GM03348 (cell line): ENCODE measurements around the gene SHPK.
A peak's percentile ranks its signal among the peaks of the same experiment; 100 is the strongest.

Experiments used
- DNase-seq: peaks from one replicate; pipeline ENCODE4 v3.0.0; 2012; ENCODE audit warnings: low spot score

SHPK gene, protein sequence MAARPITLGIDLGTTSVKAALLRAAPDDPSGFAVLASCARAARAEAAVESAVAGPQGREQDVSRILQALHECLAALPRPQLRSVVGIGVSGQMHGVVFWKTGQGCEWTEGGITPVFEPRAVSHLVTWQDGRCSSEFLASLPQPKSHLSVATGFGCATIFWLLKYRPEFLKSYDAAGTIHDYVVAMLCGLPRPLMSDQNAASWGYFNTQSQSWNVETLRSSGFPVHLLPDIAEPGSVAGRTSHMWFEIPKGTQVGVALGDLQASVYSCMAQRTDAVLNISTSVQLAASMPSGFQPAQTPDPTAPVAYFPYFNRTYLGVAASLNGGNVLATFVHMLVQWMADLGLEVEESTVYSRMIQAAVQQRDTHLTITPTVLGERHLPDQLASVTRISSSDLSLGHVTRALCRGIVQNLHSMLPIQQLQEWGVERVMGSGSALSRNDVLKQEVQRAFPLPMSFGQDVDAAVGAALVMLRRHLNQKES

DNA sequence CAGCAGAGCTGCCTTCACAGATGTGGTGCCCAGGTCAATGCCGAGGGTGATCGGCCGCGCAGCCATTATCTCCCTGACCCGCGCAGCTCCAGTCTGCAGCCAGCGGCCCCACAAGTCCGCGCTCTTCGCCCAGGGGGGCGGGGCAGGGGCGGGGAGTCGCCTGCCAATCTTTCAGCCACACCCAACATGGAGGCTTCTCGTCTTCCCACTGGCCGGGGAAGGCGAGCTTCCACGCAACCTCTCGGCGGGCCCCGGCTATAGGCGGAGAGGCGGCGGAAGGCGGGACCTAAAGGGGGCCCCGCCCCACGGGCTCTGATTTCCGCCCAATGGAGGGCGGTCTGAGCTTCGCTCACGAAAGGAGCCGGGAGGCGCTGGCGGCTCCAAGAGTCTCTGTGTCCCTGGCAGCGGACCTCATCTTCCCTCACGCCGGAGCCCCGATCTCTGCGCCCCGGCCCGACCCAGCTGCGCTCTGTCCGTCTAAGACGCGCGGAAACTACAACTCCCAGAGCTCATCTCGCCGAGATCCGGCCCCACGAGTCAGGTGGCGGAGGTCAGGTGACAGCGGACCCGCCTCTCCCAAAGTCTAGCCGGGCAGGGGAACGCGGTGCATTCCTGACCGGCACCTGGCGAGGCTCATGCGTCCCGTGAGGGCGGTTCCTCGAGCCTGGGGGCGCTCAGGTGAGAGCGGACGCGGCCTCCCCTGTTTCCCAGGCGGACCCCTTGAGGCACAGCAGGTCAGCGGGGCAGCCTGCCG, at the start of gene SHPK, which contains the start of gene CTNS:
Gene SHPK (minus strand): TSS at position 97 of the 754 bp plus-strand sequence. CDS start 31 bp downstream, at position 66.
Gene CTNS (plus strand): TSS at position 607 of the 754 bp plus-strand sequence. CDS start 3,447 bp downstream, outside the sequence.
- DNase-seq = peak; percentile 99

DNA sequence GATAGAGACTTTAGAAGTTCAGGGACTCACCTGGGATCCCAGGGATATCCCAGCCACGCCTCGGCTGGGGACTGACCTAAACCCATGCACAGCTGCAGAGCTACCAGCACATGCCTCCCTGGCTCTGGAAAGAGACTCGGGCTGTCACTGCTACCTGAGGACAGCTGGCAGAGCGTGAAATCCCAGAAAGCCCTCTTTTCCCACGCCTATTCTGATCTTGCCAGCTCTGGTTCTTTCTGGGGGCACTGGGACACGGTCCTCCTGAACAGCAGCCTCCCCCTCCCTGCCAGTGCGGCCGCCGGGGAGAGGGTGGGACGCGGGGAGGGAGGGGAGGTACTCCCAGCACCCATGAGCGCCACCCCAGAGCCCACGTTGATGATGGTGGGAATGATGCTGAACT, 49.1 kb upstream of the SHPK start:
- no peak for DNase-seq

- DNase-seq = peak; percentile 84
Observed at GRCh38 chr17:3683054-3683511, 47.0 kb upstream of the SHPK start.

DNA sequence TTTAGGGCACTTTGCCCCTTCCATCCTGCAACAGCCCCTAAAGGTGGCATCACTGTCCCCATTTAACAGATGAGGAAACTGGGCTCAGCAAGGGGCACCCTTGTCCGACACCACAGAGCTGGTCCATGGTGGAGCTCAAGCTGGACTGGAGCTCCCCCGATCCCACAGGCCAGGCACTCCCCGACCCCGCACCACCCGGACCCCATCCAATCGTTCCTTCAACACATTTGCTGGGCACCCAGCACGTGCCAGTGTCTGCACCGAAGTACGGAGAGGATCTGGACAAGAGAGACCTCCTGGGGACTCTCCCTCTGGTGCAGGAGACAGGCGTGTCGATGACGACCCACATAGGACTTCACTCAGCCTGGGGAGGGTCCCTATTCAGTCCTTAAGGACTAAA, 46.0 kb upstream of the SHPK start:
- no peak for DNase-seq

DNA sequence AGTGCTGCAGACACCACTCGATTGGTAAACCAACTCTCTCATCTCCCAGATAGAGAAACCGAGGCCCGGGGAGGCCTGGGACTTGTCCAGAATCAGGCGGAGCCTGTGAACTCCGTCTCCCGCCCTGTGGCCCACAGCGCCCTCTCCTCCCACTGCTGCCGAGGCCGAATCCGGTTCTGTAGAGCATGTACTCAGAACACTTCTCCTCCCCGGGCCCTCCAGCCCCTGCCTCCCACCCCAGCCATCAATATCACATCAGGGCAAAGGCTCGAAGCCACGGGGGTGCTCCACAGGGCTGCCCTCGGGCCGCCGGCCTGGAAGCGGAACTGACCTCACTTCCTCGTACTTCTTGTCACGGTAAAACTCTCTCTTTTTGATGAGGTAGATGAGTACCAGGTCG, 45.5 kb upstream of the SHPK start:
- DNase-seq = no peak

GRCh38 chr17:3681057-3681456, 45.0 kb upstream of the SHPK start:
- no peak for DNase-seq

DNA sequence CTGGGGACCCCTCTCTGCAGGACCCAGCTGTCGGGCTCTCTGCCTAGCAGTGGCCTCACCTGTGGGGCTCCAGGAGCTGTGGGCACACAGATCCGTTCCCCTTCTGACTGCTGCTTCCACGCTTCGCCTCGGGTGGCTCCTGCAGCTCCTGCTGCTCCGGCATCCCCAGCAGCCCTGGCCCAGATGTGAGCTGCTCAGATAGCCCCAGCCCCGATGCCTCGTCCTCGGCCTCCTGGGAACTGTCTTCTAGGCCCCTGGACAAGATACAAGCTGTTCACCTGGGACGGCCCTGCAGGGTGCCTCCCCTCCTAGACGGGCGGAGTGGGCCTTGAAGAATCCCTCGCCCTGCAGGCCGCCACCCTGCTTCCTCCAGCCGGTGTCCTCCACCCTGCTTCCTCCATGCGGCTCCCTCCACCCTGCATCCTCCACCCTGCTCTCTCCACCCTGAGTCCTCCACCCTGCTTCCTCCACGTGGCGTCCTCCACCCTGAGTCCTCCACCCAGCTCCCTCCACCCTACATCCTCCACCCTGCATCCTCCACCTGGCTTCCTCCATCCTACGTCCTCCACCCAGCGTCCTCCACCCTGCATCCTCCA, 43.6 kb upstream of the SHPK start:
- DNase-seq = no peak

- DNase-seq = no peak
Observed at GRCh38 chr17:3678821-3679530, 42.9 kb upstream of the SHPK start.

DNA sequence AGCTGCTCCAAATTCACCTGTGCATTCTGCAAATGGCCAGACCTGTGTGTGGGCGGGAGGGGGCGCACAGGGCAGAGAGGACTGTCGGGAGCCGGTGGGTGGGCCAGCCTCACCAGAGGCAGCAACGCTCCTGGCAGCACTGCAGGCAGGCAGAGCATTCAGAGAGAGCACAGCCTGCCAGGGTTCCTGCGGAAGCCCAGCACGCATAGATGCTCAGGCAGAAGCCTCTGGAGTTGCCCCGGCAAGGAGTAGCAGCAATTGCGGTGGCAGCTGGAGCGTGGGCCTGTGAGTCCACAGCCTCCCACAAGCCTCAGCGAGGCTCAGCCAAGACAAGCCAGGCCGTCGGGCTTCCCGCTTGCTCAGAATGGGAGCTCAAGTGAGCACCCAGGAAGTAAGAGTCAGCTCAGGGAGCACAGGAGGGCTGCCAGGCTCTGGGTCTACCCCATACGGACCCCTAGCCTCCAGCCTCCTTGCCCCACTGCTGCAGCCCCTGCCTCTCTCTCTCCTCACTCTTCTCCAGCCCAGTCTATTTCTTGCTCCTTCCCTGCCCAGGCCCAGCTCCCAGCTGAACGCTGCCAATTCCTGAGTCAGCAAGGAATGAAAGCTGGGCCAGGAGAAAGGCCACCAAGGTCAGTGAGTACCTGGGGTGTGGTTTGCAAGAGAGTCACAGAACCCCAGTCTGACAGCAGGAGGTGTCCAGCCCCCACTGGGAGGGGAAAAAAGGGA, 42.2 kb upstream of the SHPK start:
- peak; percentile 31 for DNase-seq

DNA sequence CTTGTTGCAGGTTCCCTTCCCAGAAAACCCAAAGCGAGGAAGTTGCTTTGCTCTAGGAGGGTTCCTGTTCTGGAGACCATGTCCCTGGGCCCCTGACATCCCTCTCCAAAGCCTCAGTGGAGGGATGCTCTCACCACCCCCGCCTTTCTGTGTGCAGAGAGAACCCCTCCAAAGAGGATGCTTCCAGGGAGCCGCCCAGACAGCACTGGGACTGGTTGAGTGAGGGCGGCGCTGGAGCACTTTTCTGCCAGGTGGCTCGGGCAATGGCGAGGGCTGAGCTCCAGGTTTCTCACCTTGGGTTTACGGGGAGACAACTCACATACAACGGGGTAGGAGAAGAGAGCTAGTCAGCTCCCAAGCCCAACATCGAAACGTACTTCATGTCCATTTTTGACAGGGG, 39.8 kb upstream of the SHPK start:
- DNase-seq = no peak

- no peak for DNase-seq
Observed at GRCh38 chr17:3672571-3672970, 36.5 kb upstream of the SHPK start.

DNA sequence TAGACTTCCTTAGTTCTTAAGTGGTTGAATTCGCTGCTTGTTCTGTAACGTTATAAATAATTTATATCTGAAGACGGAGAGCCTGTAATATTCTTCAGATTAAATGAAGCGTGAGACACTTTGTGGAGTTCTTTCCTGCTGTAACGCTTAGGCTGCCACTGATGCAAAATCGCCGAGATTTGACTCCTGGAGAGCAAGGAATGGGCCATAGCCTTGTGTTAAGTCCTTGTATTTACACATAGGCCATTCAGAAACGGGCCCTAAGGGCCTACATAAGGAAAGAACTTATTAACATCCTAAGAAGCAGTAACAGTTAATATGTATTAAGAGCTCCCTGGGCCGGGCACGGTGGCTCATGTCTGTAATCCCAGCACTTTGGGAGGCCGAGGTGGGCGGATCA, 33.5 kb upstream of the SHPK start:
- DNase-seq = no peak

DNA sequence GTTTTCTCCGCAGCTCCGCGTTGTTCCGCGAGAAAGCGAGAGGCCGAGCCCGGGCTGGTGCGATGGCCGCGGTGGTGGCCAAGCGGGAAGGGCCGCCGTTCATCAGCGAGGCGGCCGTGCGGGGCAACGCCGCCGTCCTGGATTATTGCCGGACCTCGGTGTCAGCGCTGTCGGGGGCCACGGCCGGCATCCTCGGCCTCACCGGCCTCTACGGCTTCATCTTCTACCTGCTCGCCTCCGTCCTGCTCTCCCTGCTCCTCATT, 33.0 kb upstream of the SHPK start:
- no peak for DNase-seq

DNA sequence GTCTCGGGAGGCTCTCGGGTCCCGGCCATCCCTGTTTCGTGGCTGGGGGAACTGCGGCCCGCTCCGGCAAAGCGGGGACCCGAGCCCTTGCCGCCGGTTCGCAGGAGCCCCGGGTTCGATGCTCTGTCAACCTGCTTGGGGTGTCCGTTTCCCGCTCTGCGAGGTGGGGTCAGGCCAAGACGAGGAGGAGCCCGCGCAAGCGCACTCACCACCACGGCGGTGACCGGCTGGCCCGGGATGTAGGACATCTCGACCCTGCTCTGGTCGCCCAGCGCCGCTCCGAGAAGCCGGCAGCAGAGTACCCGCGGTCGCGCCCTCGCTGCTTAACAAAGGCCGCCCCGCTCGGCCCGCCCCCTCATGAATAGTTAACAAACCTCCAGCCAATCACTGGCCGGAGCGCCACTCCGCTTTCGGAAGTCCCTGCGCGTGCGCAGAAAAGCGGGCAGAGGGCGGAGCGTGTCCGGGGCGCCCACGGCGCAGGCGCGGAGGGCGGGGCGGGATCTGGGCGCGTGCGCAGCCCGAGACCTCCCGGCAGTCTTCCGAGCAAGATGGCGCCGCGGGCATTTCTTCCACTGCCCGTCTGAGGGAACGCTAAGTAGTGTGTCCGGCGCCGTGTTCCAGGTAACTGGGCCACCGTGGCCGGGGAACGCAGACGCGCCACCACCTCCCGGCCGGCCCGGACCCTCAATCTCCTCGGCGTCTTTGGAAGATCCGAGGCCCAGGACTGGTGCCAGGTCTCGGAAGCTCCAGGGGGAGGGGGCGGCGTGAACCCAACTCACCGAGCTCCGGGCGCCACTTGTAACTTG, 32.4 kb upstream of the SHPK start, which contains the start of the genes EMC6 and TAX1BP3:
Gene EMC6 (plus strand): TSS at position 534 of the 806 bp plus-strand sequence. CDS start 335 bp downstream, outside the sequence.
Gene TAX1BP3 (minus strand): TSS at position 300 of the 806 bp plus-strand sequence. CDS start 52 bp downstream, at position 248.
- DNase-seq = peak; percentile 100

DNA sequence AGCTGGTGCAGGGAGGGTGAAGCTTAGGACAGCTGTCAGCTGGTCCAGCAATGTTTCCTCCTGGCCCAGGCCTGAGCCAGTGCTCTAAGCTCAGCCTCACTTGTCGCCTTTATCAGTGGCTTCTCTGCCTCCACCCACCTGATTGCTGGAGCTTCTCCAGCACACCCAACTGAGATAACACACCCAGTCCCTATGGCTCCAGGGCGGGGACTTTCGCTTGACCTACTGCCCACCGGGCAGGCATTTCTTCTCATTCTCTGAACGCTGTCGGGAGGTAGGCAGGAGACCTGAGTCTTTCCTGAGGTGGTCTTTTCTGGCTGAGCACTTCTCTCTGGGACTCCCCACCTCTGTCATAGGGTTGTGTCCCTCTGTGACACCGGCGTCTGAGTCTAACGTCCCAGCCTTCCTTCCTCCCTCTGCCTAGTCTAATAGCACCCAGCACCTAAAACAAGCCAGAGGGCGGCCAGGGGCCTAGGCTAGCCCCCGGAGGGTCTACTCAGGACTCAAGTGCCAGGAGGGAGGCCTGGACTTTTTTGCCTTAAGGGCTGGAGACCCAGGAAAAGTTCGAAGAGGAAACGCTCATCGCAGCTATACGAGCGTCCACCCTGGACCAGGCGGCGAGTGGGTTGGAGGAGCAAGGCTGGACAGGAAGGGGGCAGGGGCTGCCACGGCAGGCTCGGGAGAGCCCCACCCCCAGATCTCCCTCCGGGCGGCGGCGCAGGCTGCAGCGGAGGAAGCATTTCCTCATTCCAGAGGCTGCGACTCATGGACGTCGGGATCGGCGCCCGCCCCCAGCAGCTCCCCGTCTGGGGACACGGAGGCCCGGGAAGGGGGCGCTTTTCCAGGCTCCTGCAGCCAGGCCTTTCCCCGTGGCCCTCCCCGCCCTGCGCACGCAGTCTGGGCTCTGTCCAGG, 31.6 kb upstream of the SHPK start:
- DNase-seq = peak; percentile 97

DNA sequence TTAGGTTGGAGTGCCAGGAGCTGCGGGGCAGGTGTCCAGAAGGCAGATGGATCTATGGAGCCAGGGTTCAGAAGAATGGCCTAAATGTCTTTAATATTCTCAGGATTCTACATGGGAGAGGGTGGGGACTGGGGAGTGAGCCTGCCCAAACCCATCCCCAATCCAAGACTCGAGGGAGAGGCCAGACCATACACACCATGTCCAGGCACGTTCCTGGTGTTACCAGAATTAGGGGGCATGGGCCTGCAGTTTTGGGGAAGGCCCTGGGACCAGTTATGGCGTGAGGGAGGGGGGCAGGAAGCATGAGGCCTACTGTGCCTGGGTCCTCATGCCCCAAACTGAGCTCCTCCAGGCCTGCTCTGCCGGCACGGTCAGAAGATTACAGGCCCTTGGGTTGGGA, 30.5 kb upstream of the SHPK start:
- DNase-seq = no peak

DNA sequence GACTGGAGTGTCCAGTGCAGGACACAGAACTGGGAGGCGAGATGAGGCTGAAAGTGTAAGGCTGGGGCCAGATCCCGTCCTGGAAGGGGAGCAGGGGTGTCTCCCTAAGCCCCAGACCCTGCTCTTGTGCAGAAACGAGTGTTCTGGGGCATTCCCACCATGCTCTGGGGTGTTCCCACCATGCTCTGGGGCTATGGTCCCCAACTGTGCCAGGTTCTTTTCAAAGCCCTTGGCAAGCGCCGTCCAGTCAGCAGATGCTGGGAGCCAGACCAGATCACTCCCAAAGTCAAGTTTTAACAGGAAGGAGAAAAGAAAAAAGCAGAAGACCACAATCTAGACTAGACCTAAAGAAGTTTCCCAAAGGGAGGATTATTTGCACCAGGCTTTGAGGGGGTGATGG, 29.8 kb upstream of the SHPK start:
- DNase-seq = no peak

- no peak for DNase-seq
Observed at GRCh38 chr17:3663102-3664011, 27.3 kb upstream of the SHPK start.
